ENCODE data around the gene GATB. TPM values are rescaled to one million over a fixed set of nuclear protein-coding genes. Genes with fewer than 3 reads are reported as not detected.

The GATB gene
- total RNA-seq, 1 experiment from 2014 or later = 21.2 TPM

DNA sequence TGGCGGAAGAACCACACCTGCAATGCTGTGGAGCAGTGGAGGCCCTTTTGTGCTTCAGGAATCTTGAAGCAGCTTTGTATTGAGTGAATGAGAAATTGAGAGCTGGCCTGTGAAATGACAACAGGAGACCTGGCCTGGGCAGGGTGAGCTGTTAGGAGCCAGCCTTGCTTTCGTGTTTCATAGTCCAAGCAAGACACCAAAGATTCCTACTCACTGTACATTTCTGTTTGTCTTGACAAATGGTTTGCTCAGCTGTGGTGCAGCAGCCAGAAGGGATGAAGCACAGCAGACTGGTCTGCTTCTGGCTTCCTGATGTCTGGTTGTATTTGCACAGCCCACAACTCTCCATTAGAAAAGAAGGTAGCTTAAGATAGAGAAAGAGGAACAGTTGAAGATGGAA lies 96.5 kb downstream of the GATB start:
- H3K23ac ChIP-seq (ENCODE audit: insufficient read length, low read depth, low read length) = no peak overlapping the region
- no peak overlapping the region for H3K4me3 Mint-ChIP-seq
- no peaks in the 10 kb centered on the region for H3K79me1 ChIP-seq (ENCODE audit: insufficient read depth, low read depth, low read length, poor library complexity, severe bottlenecking)
- H3K4me1 Mint-ChIP-seq = no peaks in the 10 kb centered on the region
- TF ChIP-seq, protein P1, sequence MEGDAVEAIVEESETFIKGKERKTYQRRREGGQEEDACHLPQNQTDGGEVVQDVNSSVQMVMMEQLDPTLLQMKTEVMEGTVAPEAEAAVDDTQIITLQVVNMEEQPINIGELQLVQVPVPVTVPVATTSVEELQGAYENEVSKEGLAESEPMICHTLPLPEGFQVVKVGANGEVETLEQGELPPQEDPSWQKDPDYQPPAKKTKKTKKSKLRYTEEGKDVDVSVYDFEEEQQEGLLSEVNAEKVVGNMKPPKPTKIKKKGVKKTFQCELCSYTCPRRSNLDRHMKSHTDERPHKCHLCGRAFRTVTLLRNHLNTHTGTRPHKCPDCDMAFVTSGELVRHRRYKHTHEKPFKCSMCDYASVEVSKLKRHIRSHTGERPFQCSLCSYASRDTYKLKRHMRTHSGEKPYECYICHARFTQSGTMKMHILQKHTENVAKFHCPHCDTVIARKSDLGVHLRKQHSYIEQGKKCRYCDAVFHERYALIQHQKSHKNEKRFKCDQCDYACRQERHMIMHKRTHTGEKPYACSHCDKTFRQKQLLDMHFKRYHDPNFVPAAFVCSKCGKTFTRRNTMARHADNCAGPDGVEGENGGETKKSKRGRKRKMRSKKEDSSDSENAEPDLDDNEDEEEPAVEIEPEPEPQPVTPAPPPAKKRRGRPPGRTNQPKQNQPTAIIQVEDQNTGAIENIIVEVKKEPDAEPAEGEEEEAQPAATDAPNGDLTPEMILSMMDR (conservative IDR thresholded peaks at IDR 0.05) = no peak
- H3K79me2 ChIP-seq (ENCODE audit: insufficient read depth, low read length) = no peaks in the 10 kb centered on the region
- H3K4me2 ChIP-seq (ENCODE audit: insufficient read depth, insufficient read length, low read length) = no peak overlapping the region
- H3K27ac ChIP-seq (ENCODE audit: insufficient read length, low read depth, low read length) = no peak overlapping the region
- no peaks in the 10 kb centered on the region for H3K9me3 Mint-ChIP-seq
- no peak overlapping the region for H4K91ac ChIP-seq (ENCODE audit: insufficient read length, low read depth, low read length)
- H3T11ph ChIP-seq (ENCODE audit: low read length) = no peak overlapping the region
- H3K18ac ChIP-seq (ENCODE audit: insufficient read length, low read depth, low read length) = no peak overlapping the region
- no peak overlapping the region for H3K9ac ChIP-seq (ENCODE audit: extremely low read depth, insufficient read length, low read length)
- WGBS (ENCODE audit: extremely low coverage, insufficient read length, low lambda C conversion rate) = no CpG with 5 or more reads among the region's 2 CpGs
- H2BK15ac ChIP-seq (ENCODE audit: low read depth, low read length) = no peak overlapping the region
- H3K36me3 Mint-ChIP-seq (ENCODE audit: insufficient read depth in 1 of 3, low read depth in 3 of 3) = peaks cover 4 to 10% (median 9%) of the 10 kb centered on the region in 3 experiments; a peak in 6 of 7 replicates
- no peak overlapping the region for H2AK5ac ChIP-seq (ENCODE audit: insufficient read length, low read length)
- H2AFZ ChIP-seq (ENCODE audit: low read length) = no peak overlapping the region
- no peak overlapping the region for H2BK12ac ChIP-seq (ENCODE audit: insufficient read length, low read depth, low read length)
- no peaks in the 10 kb centered on the region for H3K27me3 ChIP-seq (ENCODE audit: insufficient read depth, low read length)
- DNase-seq = no peak
- no peaks in the 10 kb centered on the region for H4K20me1 ChIP-seq (ENCODE audit: control insufficient read depth, insufficient read depth, insufficient read length)
- no peaks in the 10 kb centered on the region for H3K4me1 ChIP-seq (ENCODE audit: insufficient read depth, low read length)
- H3K4ac ChIP-seq (ENCODE audit: low read depth, low read length) = no peak overlapping the region
- no peak overlapping the region for H4K5ac ChIP-seq (ENCODE audit: insufficient read length, low read depth, low read length)
- no peaks in the 10 kb centered on the region for H3K27me3 Mint-ChIP-seq (ENCODE audit: low read depth)
- no peaks in the 10 kb centered on the region for H3K9me3 ChIP-seq (ENCODE audit: control insufficient read depth, low read depth, low read length)
- H3K56ac ChIP-seq (ENCODE audit: insufficient read length, low read depth, low read length) = no peak overlapping the region
- H2BK20ac ChIP-seq (ENCODE audit: low read depth, low read length, poor library complexity, severe bottlenecking) = no peak overlapping the region
- H2BK5ac ChIP-seq (ENCODE audit: insufficient read length, low read length) = no peak overlapping the region
- H3K23me2 ChIP-seq (ENCODE audit: insufficient read length, low read depth, low read length, poor library complexity, severe bottlenecking) = no peaks in the 10 kb centered on the region
- H3K27ac Mint-ChIP-seq = peak overlapping the region in 2 of 3 experiments; percentile 67 to 79; a peak in 4 of 7 replicates
- H3K14ac ChIP-seq (ENCODE audit: insufficient read depth, low read length) = no peak overlapping the region
- H4K8ac ChIP-seq (replicated peaks; ENCODE audit: insufficient read length, low read depth, low read length) = no peak overlapping the region
- H2BK120ac ChIP-seq (ENCODE audit: low read depth, low read length, poor library complexity, severe bottlenecking) = no peak overlapping the region

Measured in H9 (cell line).